BJ (cell line): ENCODE measurements around the gene RAB3A. TPM values are rescaled to one million over a fixed set of nuclear protein-coding genes. Genes with fewer than 3 reads are reported as not detected.
"Not testable (repeated sequence)": the region's sequence is repeated elsewhere in the genome, so short reads cannot be mapped to it uniquely, and the experiment has no call there.

Source experiments
- CTCF ChIA-PET: fragments of 350-600 bp; formaldehyde crosslinking; extraction: SDS; loops from one replicate; lab custom pipeline; 2021; ENCODE audit warnings: antibody characterized with exemption, inconsistent platforms; lab: Yijun Ruan, JAX
- POLR2A ChIA-PET: fragments of 300-600 bp; sonication (Branson Sonifier 250); formaldehyde crosslinking; extraction: SDS; loops from one replicate; lab custom pipeline; 2021; ENCODE audit warnings: antibody characterized with exemption; lab: Charles Lee
- DNase-seq: peaks from one replicate; pipeline ENCODE4 v3.0.0-alpha.2; 2011; ENCODE audit warnings: low read depth
- H3K27me3 ChIP-seq: 2 replicates; pipeline ENCODE4 v1.6.0; 2011; ENCODE audit warnings: low read length; ENCODE audit not compliant: control insufficient read depth, insufficient read depth
- H3K36me3 ChIP-seq: 2 replicates; pipeline ENCODE4 v1.5.1; 2011; ENCODE audit warnings: low read length; ENCODE audit not compliant: control insufficient read depth, insufficient read depth
- H3K4me3 ChIP-seq: 2 replicates; pipeline ENCODE4 v1.5.1; 2011; ENCODE audit warnings: low read depth, mild to moderate bottlenecking, control low read depth, low read length
- polyA plus RNA-seq: library from polyadenylated mRNA; depleted of rRNA; stranded (reverse); fragments of >200 nt; gene quantifications from 2 replicates; pipeline ENCODE4 v1.2.3, GENCODE V29; 2011
- TF ChIP-seq, protein P1 (sequence below): IDR thresholded peaks from 2 replicates; pipeline ENCODE4 v1.5.1; 2011; ENCODE audit warnings: low read depth, mild to moderate bottlenecking, control low read depth, inconsistent platforms, low read length, moderate library complexity; ENCODE audit not compliant: insufficient read depth

Gene RAB3A
- polyA plus RNA-seq, 1 experiment, result 2.0 TPM

DNA sequence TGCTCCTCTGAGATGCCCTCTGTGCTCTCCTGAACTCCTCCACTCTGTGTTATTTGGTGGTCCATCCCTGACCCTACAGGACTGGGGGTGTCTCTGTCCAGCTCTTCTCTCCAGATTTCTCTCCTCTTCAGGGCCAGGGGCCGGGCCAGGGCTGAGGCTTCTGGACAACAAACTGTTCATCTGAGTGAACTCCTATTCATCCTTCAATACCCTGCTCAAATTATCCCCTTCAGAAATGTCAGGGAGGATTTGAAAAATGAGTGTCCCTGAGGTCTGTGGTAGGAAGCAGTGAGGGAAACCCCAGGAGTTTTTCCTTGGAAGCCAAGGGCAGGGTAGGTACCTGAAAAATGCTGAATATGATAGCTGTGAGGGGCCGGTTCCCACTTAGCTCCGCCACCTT, 14.8 kb upstream of the RAB3A start:
- TF ChIP-seq, protein P1, sequence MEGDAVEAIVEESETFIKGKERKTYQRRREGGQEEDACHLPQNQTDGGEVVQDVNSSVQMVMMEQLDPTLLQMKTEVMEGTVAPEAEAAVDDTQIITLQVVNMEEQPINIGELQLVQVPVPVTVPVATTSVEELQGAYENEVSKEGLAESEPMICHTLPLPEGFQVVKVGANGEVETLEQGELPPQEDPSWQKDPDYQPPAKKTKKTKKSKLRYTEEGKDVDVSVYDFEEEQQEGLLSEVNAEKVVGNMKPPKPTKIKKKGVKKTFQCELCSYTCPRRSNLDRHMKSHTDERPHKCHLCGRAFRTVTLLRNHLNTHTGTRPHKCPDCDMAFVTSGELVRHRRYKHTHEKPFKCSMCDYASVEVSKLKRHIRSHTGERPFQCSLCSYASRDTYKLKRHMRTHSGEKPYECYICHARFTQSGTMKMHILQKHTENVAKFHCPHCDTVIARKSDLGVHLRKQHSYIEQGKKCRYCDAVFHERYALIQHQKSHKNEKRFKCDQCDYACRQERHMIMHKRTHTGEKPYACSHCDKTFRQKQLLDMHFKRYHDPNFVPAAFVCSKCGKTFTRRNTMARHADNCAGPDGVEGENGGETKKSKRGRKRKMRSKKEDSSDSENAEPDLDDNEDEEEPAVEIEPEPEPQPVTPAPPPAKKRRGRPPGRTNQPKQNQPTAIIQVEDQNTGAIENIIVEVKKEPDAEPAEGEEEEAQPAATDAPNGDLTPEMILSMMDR, result no peak
- POLR2A ChIA-PET, result no interaction called here

DNA sequence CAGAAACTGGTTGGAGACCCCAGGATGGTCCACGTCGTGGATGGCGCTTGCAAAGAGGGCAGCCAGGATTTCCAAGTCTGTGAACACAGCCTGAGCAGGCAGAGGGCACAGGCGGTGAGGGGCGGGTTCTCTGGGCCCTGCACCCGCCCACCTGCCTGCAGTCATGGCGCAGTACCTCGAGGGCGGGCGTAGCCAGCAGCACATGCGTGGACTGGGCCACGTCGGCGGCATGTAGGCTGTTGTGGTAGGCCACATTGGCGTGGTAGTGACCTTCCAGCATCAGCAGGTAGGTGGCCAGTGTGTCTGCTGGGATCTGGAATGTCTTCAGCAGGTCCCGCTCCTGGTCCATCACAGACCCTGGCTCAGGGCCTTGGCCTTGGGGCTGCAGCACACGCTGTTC, 14.3 kb upstream of the RAB3A start:
- TF ChIP-seq, protein P1, result no peak
- H3K4me3 ChIP-seq, result no peak overlapping the region
- H3K36me3 ChIP-seq, result no peaks in the 10 kb centered on the region
- CTCF ChIA-PET, result no interaction called here
- peaks cover 4% of the 10 kb centered on the region; the same call in 1 of the 2 replicates for H3K27me3 ChIP-seq
- POLR2A ChIA-PET, result no interaction called here
- no peak for DNase-seq

More for the DNA sequence above, 14.8 kb upstream of the RAB3A start:
- H3K36me3 ChIP-seq, result no peaks in the 10 kb centered on the region
- H3K27me3 ChIP-seq, result peaks cover 4% of the 10 kb centered on the region; the same call in 1 of the 2 replicates
- H3K4me3 ChIP-seq, result no peak overlapping the region
- DNase-seq, result no peak
- CTCF ChIA-PET, result interaction anchor here (2.0 kb wide), 1 partner anchor 33 kb away, joined by 8 read pairs; no protein-coding TSS in a partner anchor

DNA sequence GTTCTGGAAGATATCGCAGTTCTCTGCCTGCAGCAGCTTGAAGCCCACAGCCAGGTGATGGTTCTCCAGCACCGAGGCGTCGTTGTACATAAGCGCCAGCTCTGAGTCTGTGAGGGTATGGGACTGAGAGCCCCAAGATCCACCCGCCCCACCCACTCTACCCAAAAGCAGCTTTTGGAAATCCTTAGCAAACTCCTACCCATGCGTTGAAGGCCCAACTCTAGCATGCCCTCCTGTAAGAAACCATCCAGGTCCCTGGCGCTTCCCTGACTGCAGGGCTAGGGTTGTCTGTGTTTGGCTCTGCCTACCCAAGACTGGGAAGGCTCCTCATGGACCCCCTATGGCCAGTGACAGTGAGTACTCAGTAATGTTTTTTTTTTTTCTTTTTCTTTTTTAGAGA, 12.9 kb upstream of the RAB3A start:
- H3K36me3 ChIP-seq, result no peaks in the 10 kb centered on the region
- no peak for DNase-seq
- ChIA-PET POLR2A (no interaction called here), CTCF (no interaction called here)
- H3K27me3 ChIP-seq, result peaks cover 4% of the 10 kb centered on the region; the same call in 1 of the 2 replicates
- TF ChIP-seq, protein P1, result no peak
- no peak overlapping the region for H3K4me3 ChIP-seq

DNA sequence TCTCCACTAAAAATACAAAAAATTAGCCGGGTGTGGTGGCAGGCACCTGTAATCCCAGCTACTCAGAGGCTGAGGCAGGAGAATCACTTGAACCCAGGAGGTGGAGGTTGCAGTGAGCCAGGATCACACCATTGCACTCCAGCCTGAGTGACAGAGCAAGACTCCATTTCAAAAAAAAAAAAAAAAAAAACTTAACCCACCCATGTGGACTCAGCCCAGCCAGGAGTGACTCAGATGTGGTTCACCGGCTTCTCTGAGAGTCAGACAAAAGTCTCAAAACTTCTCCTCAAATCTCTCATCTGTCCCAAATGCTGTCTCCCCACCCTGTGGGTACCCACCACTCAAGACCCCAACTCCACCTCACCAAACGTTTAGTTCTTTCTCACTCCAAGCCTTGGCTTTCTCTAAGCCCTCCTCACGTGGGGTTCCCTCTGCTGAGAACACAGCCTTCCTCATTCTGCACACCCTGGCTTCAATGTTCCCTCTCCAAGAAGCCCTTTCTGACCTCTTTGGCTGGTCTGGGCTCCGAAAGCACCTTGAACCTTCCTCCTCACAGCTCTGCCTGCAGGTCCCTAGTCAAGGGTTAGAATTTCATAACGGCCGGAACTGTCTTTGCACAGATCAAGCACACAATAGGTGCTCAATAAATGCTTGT, 11.1 kb upstream of the RAB3A start:
- H3K36me3 ChIP-seq, result no peaks in the 10 kb centered on the region
- H3K27me3 ChIP-seq, result peaks cover 4% of the 10 kb centered on the region; the same call in 1 of the 2 replicates
- DNase-seq, result no peak
- CTCF ChIA-PET, result no interaction called here
- H3K4me3 ChIP-seq, result no peak overlapping the region
- POLR2A ChIA-PET, result no interaction called here
- TF ChIP-seq, protein P1, result no peak

DNA sequence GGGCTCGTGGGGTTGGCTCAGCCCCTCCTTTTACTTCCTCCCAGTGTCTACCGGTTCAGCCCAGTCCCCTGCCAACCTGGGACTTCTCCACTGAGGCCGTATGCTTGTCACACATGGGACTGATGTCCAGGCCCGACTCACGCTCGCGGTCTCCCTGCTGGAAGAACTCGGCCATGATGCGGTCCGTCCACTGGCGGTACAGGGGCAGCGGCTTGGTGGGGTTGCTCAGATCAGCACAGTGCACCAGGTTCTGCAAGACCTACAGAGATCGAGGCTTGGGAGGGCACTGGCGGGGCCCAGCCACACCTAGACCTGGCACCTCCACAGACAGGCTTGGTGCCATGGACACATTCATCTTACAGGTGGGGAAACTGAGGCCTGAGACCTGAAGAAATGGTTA, 7.8 kb upstream of the RAB3A start:
- Histone ChIP-seq H3K36me3 (no peaks in the 10 kb centered on the region), H3K27me3 (no peaks in the 10 kb centered on the region), H3K4me3 (no peak overlapping the region)
- ChIA-PET CTCF (interaction anchor here (0.6 to 1.6 kb wide), 2 partner anchors 18 to 40 kb away, joined by 4 to 6 read pairs; no protein-coding TSS in a partner anchor), POLR2A (no interaction called here)
- DNase-seq, result no peak
- TF ChIP-seq, protein P1, result no peak

DNA sequence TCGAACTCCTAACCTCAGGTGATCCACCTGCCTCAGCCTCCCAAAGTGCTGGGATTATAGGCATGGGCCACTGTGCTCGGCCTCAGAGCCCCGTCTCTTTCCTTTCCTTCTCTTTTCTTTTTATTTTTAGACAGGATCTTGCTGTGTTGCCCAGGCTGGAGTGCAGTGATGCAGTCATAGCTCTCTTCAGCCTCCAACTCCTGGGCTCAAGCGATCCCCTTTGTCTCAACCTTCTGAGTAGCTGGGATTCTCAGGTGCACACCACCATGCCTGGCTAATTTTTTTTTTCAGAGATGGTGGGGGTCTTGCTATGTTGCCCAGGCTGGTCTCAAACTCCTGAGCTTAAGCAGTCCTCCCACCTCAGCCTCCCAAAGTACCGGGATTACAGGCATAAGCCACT, 6.1 kb upstream of the RAB3A start:
- CTCF ChIA-PET, result interaction anchor here (1.2 to 1.6 kb wide), 4 partner anchors 11 to 44 kb away, joined by 3 to 6 read pairs (median 4); no protein-coding TSS in a partner anchor

More for the DNA sequence above, 6.1 kb upstream of the RAB3A start:
- H3K36me3 ChIP-seq, POLR2A ChIA-PET, H3K4me3 ChIP-seq, DNase-seq, H3K27me3 ChIP-seq: not testable (repeated sequence)
